Activated B cell treated with CpG ODN at 0.5 μM for 24 hours (primary cell): Measurements from ENCODE around the gene TMEM270. TPM values are rescaled to one million over a fixed set of nuclear protein-coding genes. Genes with fewer than 3 reads are reported as not detected.
"Not testable (repeated sequence)": the region's sequence is repeated elsewhere in the genome, so short reads cannot be mapped to it uniquely, and the experiment has no call there.

ENCODE experiments used
- ATAC-seq: fragments of 200-7000 bp; cut with Tn5 transposase; one replicate; pipeline ENCODE4 v1.10.0; 2021; ENCODE audit warnings: low read depth, mild to moderate bottlenecking, moderate library complexity
- CTCF ChIA-PET: fragments of 350-600 bp; sonication (Branson Sonifier 250); formaldehyde crosslinking; loops from one replicate; lab custom pipeline; 2021; ENCODE audit warnings: antibody characterized with exemption; lab: Charles Lee
- POLR2A ChIA-PET: fragments of 350-600 bp; sonication (Branson Sonifier 250); formaldehyde crosslinking; loops from one replicate; lab custom pipeline; 2021; ENCODE audit warnings: antibody characterized with exemption; lab: Charles Lee
- DNase-seq: peaks from one replicate; pipeline ENCODE4 v3.0.0; 2022
- H3K27ac Mint-ChIP-seq: one replicate; pipeline ENCODE4 v1.8.0; 2020; ENCODE audit warnings: mixed read lengths
- H3K27me3 Mint-ChIP-seq: one replicate; pipeline ENCODE4 v1.8.0; 2021; ENCODE audit warnings: mixed read lengths
- H3K36me3 Mint-ChIP-seq: one replicate; pipeline ENCODE4 v1.8.0; 2021; ENCODE audit warnings: low read depth, mixed read lengths
- H3K4me1 Mint-ChIP-seq: one replicate; pipeline ENCODE4 v1.8.0; 2021; ENCODE audit warnings: mixed read lengths
- H3K4me3 Mint-ChIP-seq: one replicate; pipeline ENCODE4 v1.8.0; 2020; ENCODE audit warnings: mild to moderate bottlenecking, mixed read lengths
- H3K9me3 Mint-ChIP-seq: one replicate; pipeline ENCODE4 v1.8.0; 2020; ENCODE audit warnings: mixed read lengths
- CTCF ChIP-seq: fragments of 200-600 bp; IDR thresholded peaks from one replicate; pipeline ENCODE4 v1.8.0; 2022; ENCODE audit warnings: antibody characterized with exemption, mild to moderate bottlenecking
- intact Hi-C: fragments of 100-400 bp; cut with micrococcal nuclease; formaldehyde crosslinking; loops from one replicate; pipeline ENCODE4 v1.15.1; 2024
- total RNA-seq: library from RNA; stranded (reverse); gene quantifications from 2 replicates; pipeline ENCODE4 v1.2.3, GENCODE V29; 2022

Gene TMEM270
- total RNA-seq, 1 donor from 2014 or later: not detected

DNA sequence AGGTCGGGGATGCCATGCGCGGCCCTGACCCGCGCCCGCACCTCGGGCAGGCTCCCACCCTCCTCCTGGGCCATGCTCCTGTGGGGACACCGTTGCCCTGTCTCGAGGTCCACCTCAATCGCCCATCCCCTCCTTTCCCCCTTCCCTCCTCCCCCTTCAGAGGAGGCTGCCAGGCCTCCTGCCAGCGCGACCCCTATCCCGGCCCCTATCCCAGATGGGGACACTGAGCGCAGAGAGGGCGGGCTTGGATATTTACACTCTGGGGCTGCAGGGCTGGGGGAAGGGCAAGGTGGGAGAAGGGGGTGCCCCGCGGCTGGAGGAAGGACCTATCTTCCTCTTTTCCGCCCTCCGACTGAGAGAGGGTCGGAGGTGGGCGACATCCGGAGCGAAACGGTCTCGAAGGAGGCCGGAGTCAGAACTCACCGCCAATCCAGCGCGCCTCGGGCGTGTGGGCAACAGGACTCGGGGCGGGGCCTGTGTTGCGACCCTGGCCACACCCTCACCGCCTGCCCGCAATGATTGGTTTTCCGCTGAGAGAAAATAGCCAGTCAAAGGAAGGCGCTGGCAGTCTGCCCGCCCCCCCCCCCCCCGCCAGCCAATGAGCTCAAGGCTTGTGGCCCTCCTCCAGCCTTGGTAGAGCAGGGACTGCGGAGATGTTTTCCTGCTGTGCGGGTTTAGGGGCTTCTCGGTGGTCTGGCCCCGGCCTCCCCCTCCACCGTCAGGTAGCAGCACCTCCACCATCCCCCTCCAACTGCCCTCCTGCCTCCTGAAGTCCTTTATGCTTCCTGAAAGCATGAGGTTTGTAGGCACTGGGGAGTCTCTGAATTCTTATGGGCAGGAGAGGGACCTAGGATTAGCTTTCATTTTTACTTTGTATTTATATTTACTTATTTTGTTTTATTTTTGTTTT is 18.6 kb upstream of the TMEM270 start, which contains the start of gene METTL27:
Gene METTL27 (minus strand): TSS at position 450 of the 910 bp plus-strand sequence. CDS start 376 bp downstream, at position 74.
- intact Hi-C loops: loop anchor here (1.0 to 5.0 kb wide), 3 partner anchors 9 to 175 kb away; partner anchors contain the start of genes ABHD11 and VPS37D
- CTCF ChIA-PET: interaction anchor here (0.7 to 1.4 kb wide), 2 partner anchors 12 to 1692 kb away, joined by 3 to 7 read pairs; no protein-coding TSS in a partner anchor
- H3K9me3 Mint-ChIP-seq: no peaks in the 10 kb centered on the region
- H3K4me1 Mint-ChIP-seq: peaks cover 32% of the 10 kb centered on the region
- DNase-seq: peak; percentile 74
- no peak for TF ChIP-seq CTCF
- H3K27ac Mint-ChIP-seq: peak within 1 kb of the TSS; percentile 73
- H3K36me3 Mint-ChIP-seq: no peaks in the 10 kb centered on the region
- H3K27me3 Mint-ChIP-seq: no peaks in the 10 kb centered on the region
- H3K4me3 Mint-ChIP-seq: peak within 1 kb of the TSS; percentile 86
- ATAC-seq: peak; percentile 100
- POLR2A ChIA-PET: interaction anchor here (0.6 to 1.3 kb wide), 3 partner anchors 16 to 1693 kb away, joined by 4 to 8 read pairs (median 7); partner anchors contain the start of gene ABHD11

DNA sequence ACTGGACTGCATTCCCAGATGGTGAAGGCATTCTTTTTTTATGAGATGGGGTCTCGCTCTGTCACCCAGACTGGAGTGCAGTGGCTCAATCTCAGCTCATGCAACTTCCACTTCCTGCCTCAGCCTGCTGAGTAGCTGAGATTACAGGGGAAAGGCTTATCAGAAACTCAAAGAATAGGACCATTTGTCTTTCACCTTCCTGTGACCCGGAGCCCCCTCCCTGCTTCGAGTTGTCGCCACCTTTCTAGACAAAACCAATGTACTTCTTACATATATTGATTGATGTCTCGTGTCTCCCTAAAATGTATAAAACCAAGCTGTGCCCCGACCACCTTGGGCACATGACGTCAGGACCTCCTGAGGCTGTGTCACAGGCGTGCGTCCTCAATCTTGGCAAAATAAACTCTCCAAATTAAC is 16.8 kb upstream of the TMEM270 start:
- TF ChIP-seq CTCF: no peak
- Mint-ChIP-seq H3K9me3 (no peaks in the 10 kb centered on the region), H3K4me3 (peak overlapping the region; percentile 7), H3K36me3 (no peaks in the 10 kb centered on the region), H3K27ac (no peak overlapping the region), H3K27me3 (no peaks in the 10 kb centered on the region), H3K4me1 (peaks cover 32% of the 10 kb centered on the region)
- no peak for ATAC-seq
- no peak for DNase-seq
- ChIA-PET CTCF (interaction anchor here (1.5 kb wide), 1 partner anchor 11 kb away, joined by 6 read pairs; no protein-coding TSS in a partner anchor), POLR2A (no interaction called here)
- intact Hi-C loops: loop anchor here (1.0 to 5.0 kb wide), 3 partner anchors 11 to 177 kb away; partner anchors contain the start of genes ABHD11 and VPS37D

DNA sequence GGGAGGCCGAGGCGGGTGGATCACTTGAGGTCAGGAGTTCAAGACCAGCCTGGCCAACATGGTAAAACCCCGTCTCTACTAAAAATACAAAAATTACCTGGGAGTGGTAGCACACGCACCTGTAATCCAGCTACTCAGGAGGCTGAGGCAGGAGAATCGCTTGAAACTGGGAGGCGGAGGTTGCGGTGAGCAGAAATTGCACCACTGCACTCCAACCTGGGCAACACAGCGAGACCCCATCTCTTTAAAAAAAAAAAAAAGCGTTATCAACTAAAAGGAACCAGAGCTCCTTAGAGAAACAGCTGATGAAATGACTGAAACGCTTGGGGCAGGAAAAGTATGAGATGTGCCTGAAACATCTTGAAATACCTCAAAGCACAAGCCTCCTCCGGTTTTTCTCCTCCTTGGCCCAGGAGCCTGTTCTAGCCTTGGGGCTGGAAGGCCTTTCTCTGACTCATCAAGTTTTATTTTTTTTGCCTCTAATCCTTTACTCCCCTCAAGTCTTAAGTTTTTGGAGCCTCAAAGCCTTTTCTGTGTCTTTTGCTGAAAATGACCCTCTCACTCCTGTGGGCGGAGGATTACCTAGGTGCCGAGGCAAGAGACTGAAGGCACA is 16.0 kb upstream of the TMEM270 start:
- peaks cover 3% of the 10 kb centered on the region for H3K27me3 Mint-ChIP-seq
- ChIA-PET CTCF (interaction anchor here (1.5 kb wide), 1 partner anchor 10 kb away, joined by 6 read pairs; no protein-coding TSS in a partner anchor), POLR2A (no interaction called here)
- intact Hi-C loops: loop anchor here (1.0 to 5.0 kb wide), 3 partner anchors 10 to 178 kb away; partner anchors contain the start of genes ABHD11 and VPS37D
- H3K9me3 Mint-ChIP-seq: no peaks in the 10 kb centered on the region
- ATAC-seq: no peak
- DNase-seq: no peak
- peak overlapping the region; percentile 56 for H3K27ac Mint-ChIP-seq
- H3K4me3 Mint-ChIP-seq: peak overlapping the region; percentile 52
- H3K36me3 Mint-ChIP-seq: no peaks in the 10 kb centered on the region
- peaks cover 32% of the 10 kb centered on the region for H3K4me1 Mint-ChIP-seq
- no peak for TF ChIP-seq CTCF

DNA sequence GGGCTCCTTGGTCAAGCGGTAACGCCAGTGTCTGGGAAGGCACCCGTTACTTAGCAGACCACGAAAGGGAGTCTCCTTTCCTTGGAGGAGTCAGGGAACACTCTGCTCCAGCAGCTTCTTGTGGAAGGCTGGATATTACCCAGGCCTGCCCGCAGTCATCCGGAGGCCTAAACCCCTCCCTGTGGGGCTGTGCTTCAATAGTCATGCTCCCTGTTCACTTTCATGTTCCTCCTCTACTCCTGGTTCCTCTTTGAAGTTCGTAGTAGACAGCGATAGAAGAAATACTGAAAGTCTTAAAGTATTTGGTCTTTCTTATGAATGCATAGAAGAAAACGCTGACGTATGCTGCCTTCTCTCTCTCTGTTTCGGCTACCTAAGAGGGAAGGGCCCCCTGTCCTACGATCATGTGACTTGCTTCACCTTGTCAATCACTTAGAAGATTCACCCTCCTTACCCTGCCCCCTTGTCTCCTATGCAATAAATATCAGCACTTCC is 15.2 kb upstream of the TMEM270 start:
- H3K36me3 Mint-ChIP-seq, CTCF ChIA-PET, H3K9me3 Mint-ChIP-seq, DNase-seq, H3K27me3 Mint-ChIP-seq, ATAC-seq, POLR2A ChIA-PET: not testable (repeated sequence)
- Mint-ChIP-seq H3K4me1 (peaks cover 32% of the 10 kb centered on the region), H3K4me3 (peak overlapping the region; percentile 53), H3K27ac (peak overlapping the region; percentile 80)
- intact Hi-C loops: loop anchor here (2.0 kb wide), 2 partner anchors 13 to 31 kb away; no protein-coding TSS in a partner anchor
